Smooth muscle cell of the brain vasculature (primary cell): Measurements from ENCODE around the gene SMIM35.

Source experiments
- DNase-seq: peaks from one replicate; pipeline ENCODE4 v3.0.0-alpha.2; 2012; ENCODE audit warnings: low read depth, low spot score

The SMIM35 gene

GRCh38 chr11:118004543-118005223, 82.1 kb downstream of the SMIM35 start:
- DNase-seq, result no peak

GRCh38 chr11:118003456-118003855, 83.3 kb downstream of the SMIM35 start:
- no peak for DNase-seq

- DNase-seq, result no peak
Measured at GRCh38 chr11:118002541-118003423, 84.0 kb downstream of the SMIM35 start.

- no peak for DNase-seq
Measured at GRCh38 chr11:118002010-118002540, 84.7 kb downstream of the SMIM35 start.

- no peak for DNase-seq
Measured at GRCh38 chr11:118001494-118001971, 85.2 kb downstream of the SMIM35 start.

GRCh38 chr11:118000850-118001228, 85.9 kb downstream of the SMIM35 start:
- no peak for DNase-seq

GRCh38 chr11:118000067-118000849, 86.5 kb downstream of the SMIM35 start:
- DNase-seq, result no peak

- DNase-seq, result no peak
Measured at GRCh38 chr11:117999354-117999993, 87.3 kb downstream of the SMIM35 start.

GRCh38 chr11:117998664-117999353, 88.0 kb downstream of the SMIM35 start:
- no peak for DNase-seq

GRCh38 chr11:117997823-117998579, 88.8 kb downstream of the SMIM35 start:
- no peak for DNase-seq

GRCh38 chr11:117997406-117997805, 89.4 kb downstream of the SMIM35 start:
- DNase-seq, result no peak

- no peak for DNase-seq
Measured at GRCh38 chr11:117996058-117996457, 90.7 kb downstream of the SMIM35 start.

- no peak for DNase-seq
Measured at GRCh38 chr11:117995472-117995871, 91.3 kb downstream of the SMIM35 start.

- DNase-seq, result no peak
Measured at GRCh38 chr11:117993988-117994745, 92.6 kb downstream of the SMIM35 start.

GRCh38 chr11:117992620-117993019, 94.1 kb downstream of the SMIM35 start:
- DNase-seq, result no peak

GRCh38 chr11:117992136-117992535, 94.6 kb downstream of the SMIM35 start:
- DNase-seq, result no peak

- no peak for DNase-seq
Measured at GRCh38 chr11:117989351-117990102, 97.2 kb downstream of the SMIM35 start.

GRCh38 chr11:117986981-117987574, 99.7 kb downstream of the SMIM35 start:
- DNase-seq, result no peak
